ENCODE measurements around the gene LPAR1.
A peak's percentile ranks its signal among the peaks of the same experiment; 100 is the strongest.

LPAR1 gene, protein sequence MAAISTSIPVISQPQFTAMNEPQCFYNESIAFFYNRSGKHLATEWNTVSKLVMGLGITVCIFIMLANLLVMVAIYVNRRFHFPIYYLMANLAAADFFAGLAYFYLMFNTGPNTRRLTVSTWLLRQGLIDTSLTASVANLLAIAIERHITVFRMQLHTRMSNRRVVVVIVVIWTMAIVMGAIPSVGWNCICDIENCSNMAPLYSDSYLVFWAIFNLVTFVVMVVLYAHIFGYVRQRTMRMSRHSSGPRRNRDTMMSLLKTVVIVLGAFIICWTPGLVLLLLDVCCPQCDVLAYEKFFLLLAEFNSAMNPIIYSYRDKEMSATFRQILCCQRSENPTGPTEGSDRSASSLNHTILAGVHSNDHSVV

DNA sequence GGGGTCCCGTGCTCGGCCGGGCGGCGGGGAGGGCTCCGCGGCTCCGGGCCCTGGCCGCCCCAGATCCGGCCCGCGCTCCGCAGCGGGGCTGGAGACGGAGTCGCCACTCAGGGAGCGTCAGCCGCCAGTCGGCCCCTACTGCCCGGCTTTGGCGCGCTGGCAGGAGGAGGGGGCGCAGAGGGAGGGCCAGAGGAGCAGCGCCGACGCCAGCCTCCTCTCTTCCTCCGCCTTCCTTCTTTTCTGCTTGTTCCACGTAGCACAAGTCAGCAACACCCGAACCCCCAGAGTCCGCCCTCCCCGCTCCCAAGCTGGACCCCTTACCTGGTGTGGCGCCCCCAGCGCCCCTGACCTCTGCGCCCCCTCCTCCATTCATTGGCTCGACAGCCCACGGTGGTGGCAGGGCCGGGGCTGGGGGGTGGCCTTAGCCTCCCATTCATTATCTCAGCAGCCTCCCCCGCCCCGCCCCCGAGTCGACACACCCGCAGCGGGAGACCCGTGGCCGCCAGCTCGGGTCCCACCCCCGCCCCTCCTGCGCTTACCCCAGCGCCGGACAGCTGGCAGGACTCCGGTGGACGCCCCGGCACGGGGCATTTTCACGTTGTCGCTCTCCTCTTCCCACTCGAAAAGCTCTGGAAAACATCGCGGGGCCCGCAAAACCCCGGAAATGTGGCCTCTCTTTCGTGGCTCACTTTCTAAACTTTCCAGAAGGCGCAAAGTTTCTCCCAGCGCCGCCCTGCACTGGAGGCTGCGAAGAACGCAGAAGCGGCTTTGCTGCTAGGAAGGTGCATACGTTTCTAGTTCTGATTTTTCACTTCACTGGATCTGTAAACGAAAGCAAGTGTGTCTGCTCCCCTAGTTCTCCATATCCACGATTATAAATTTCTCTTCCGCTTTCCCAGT is at the start of gene LPAR1:
LPAR1 (minus strand) TSS at position 140 of the 900 bp plus-strand sequence. CDS start 66,353 bp downstream, outside the sequence.
- Histone ChIP-seq H3K4me3 (peak within 1 kb of the TSS; percentile 13), H3K36me3 (replicated peaks) (no peaks in the 10 kb centered on the region), H3K9me3 (no peaks in the 10 kb centered on the region), H3K4me1 (no peaks in the 10 kb centered on the region), H3K27me3 (ENCODE audit: low read depth) (peaks cover 36% of the 10 kb centered on the region)
- DNase-seq (ENCODE audit: low spot score in 2 of 2) = peak in 1 of 2 experiments; percentile 17
- in situ Hi-C loops (cut with MboI; ENCODE audit: low sequenced_read_pairs) = loop anchor here (25.0 kb wide), 1 partner anchor 249 kb away; no protein-coding TSS in a partner anchor

DNA sequence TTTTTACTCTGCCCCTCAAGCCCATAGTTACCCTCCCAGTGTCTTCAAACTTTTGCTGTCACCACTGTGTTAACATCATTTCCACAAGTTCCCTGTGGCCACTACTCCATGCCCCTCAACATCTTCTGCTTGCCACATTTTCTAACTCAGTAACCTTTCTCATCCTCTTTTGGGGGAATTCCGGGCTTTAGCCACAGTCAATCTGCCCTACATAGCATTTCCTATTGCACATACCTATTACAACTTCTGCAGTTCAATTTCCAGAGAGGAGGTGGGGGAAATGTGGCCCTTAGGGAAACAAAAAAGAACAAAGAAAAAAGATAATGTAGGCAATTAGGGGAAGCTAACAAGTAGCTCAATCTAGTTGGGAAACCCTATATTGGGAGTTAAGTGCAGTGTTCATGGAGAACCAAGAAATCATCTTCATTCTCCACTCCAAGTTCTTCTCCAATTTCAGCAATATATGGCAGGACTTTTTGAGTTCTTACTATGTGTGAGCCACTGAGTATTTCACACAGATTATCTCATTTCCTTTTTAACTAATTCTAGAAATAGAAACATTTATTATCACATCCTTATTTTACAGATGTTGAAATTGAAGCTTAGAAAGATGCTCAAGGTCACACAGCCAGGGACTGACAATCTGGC is 40.2 kb upstream of the LPAR1 start:
- Histone ChIP-seq H3K9me3 (no peaks in the 10 kb centered on the region), H3K4me1 (no peaks in the 10 kb centered on the region), H3K36me3 (replicated peaks) (no peaks in the 10 kb centered on the region), H3K27me3 (ENCODE audit: low read depth) (no peaks in the 10 kb centered on the region), H3K4me3 (no peak overlapping the region)
- in situ Hi-C loops (cut with MboI; ENCODE audit: low sequenced_read_pairs) = no loop called here
- no peak for DNase-seq (ENCODE audit: low spot score in 2 of 2)

DNA sequence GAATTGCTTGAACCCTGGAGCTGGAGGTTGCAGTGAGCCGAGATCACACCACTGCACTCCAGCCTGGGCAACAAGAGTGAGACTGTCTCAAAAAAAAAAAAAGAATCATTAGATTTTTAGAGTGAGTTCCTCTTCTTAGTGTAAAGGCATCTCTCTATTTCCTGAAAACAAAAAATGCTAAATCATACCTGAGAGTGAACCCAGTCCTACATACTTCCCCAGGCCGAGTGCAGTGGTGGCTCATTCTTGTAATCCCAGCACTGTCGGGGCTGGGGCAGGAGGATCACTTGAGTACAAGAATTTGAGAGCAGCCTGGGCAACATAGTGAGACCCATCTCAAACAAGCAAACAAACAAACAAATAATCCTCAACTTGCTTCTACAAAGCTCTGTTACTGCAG is 38.2 kb upstream of the LPAR1 start:
- H3K9me3 ChIP-seq = no peaks in the 10 kb centered on the region
- no peak overlapping the region for H3K4me3 ChIP-seq
- no peaks in the 10 kb centered on the region for H3K4me1 ChIP-seq
- H3K36me3 ChIP-seq (replicated peaks) = no peaks in the 10 kb centered on the region
- no peaks in the 10 kb centered on the region for H3K27me3 ChIP-seq (ENCODE audit: low read depth)
- in situ Hi-C loops (cut with MboI; ENCODE audit: low sequenced_read_pairs) = no loop called here
- DNase-seq (ENCODE audit: low spot score in 2 of 2) = no peak

DNA sequence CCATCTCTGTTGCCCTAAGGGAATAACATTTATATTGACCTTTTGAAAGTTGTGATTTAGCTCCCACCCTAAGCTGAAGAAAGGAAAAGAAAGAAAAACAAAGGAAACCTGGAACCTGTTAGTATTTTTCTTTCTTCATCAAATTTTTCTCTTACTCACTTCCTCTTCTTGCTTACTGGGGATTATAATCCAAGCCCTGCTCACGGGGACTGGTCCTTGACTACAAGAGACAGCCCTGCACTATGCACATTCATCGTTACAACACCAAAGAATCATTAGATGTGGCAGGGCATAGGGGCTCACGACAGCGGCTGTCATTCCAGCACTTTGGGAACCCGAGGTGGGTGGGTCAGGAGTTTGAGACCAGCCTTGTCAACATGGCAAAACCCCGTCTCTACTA is 37.8 kb upstream of the LPAR1 start:
- no peaks in the 10 kb centered on the region for H3K27me3 ChIP-seq (ENCODE audit: low read depth)
- in situ Hi-C loops (cut with MboI; ENCODE audit: low sequenced_read_pairs) = no loop called here
- DNase-seq (ENCODE audit: low spot score in 2 of 2) = no peak
- H3K4me3 ChIP-seq = no peak overlapping the region
- H3K36me3 ChIP-seq (replicated peaks) = no peaks in the 10 kb centered on the region
- H3K9me3 ChIP-seq = no peaks in the 10 kb centered on the region
- H3K4me1 ChIP-seq = no peaks in the 10 kb centered on the region

DNA sequence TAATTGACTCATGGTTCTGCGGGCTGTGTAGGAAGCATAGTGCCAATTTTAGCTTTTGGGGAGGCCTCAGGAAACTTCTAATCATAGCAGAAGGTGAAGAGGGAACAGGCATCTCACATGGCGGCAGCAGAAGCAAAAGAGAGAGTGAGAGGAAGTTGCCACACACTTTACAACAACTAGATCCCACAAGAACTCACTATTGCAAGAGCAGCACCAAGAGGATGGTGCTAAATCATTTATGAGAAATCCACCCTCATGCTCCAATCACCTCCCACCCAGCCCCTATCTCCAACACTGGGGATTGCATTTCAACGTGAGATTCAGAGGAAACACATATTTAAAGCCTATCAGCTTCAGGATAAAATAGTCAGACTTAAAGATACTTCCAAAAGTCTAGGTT is 36.1 kb upstream of the LPAR1 start:
- Histone ChIP-seq H3K9me3 (no peaks in the 10 kb centered on the region), H3K4me1 (no peaks in the 10 kb centered on the region), H3K36me3 (replicated peaks) (no peaks in the 10 kb centered on the region), H3K27me3 (ENCODE audit: low read depth) (no peaks in the 10 kb centered on the region), H3K4me3 (no peak overlapping the region)
- in situ Hi-C loops (cut with MboI; ENCODE audit: low sequenced_read_pairs) = no loop called here
- no peak for DNase-seq (ENCODE audit: low spot score in 2 of 2)

DNA sequence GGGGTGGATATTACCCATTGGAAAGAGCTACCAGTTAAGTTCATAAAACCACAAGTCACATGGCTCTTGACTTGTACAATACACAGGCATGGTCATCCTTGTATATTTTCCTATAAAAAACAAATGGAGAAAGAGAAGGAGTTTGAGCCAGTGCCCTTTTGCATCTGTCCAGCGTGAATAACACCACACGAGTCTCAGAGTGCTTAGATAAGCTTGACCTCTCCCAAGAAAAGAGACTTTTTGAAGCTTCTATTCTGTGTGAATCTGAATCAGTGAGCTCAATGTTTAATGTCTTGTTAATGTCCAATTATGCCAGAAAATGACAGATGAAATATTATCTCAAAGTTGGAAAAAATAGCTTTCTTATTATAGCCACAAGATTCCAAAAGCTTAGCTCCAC is 30.9 kb upstream of the LPAR1 start:
- in situ Hi-C loops (cut with MboI; ENCODE audit: low sequenced_read_pairs) = no loop called here
- no peaks in the 10 kb centered on the region for H3K36me3 ChIP-seq (replicated peaks)
- H3K4me3 ChIP-seq = no peak overlapping the region
- H3K4me1 ChIP-seq = no peaks in the 10 kb centered on the region
- H3K27me3 ChIP-seq (ENCODE audit: low read depth) = no peaks in the 10 kb centered on the region; the same call in 1 of the 2 replicates
- DNase-seq (ENCODE audit: low spot score in 2 of 2) = no peak
- H3K9me3 ChIP-seq = no peaks in the 10 kb centered on the region

DNA sequence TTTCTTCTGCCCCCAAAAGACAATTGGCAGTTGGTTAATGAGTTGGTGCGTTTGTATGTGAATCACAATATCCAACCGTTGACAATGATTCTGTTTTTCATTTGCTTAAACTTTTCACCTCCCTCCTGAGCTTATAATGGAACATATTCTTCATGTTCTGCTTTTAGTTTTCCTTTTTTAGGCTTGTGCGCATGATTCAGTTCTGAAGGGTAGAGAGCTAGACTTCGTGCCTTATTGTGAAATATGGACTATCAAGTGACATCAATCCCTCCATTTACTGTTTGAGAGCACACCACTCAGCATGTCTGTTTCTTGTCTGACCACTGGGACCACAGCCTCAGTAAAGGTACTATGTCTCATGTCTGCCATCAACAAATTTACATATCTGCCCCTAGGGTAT is 30.5 kb upstream of the LPAR1 start:
- in situ Hi-C loops (cut with MboI; ENCODE audit: low sequenced_read_pairs) = no loop called here
- Histone ChIP-seq H3K27me3 (ENCODE audit: low read depth) (no peaks in the 10 kb centered on the region; the same call in 1 of the 2 replicates), H3K36me3 (replicated peaks) (no peaks in the 10 kb centered on the region), H3K4me3 (no peak overlapping the region), H3K4me1 (no peaks in the 10 kb centered on the region), H3K9me3 (no peaks in the 10 kb centered on the region)
- DNase-seq (ENCODE audit: low spot score in 2 of 2) = no peak

DNA sequence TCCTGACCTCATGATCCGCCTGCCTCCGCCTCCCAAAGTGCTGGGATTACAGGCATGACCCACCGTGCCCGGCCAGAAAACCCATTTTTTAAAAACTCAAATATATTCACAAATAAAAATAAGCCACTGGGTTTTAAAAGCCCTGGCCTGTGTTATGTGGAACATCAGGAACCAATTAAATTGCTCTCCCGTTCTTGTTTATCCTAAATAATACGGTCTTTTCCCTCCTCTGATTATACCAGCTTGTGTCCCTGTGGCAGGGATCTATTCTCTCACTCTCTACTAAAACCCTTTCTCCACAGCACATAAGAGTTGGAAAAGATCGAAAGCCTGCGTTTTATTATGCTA is 30.1 kb upstream of the LPAR1 start:
- Histone ChIP-seq H3K9me3 (no peaks in the 10 kb centered on the region), H3K36me3 (replicated peaks) (no peaks in the 10 kb centered on the region)
- in situ Hi-C loops (cut with MboI; ENCODE audit: low sequenced_read_pairs) = no loop called here

DNA sequence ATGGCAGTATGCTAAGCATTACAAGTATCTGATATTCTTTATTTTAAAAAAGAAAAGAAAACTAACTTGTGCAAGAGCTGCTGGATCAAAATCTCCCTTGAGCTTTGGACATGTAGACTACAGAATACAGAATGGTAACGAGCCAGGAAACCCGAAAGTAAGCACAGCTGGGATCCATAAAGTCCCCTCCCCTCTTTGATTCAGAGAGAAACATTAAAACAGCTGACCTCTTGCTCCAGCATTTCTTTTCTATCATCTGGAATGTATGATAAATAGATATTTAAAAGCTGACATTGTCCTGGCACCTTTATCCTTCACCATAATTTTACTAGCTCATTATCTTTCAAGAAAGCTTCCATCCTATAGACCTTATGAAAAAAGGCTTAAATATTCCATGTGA is 28.2 kb upstream of the LPAR1 start:
- Histone ChIP-seq H3K36me3 (replicated peaks) (no peaks in the 10 kb centered on the region), H3K27me3 (ENCODE audit: low read depth) (no peaks in the 10 kb centered on the region; the same call in 1 of the 2 replicates), H3K9me3 (no peaks in the 10 kb centered on the region), H3K4me1 (no peaks in the 10 kb centered on the region), H3K4me3 (no peak overlapping the region)
- in situ Hi-C loops (cut with MboI; ENCODE audit: low sequenced_read_pairs) = no loop called here
- DNase-seq (ENCODE audit: low spot score in 2 of 2) = no peak

More for the DNA sequence above, 30.1 kb upstream of the LPAR1 start:
- Histone ChIP-seq H3K4me3 (no peak overlapping the region), H3K27me3 (ENCODE audit: low read depth) (no peaks in the 10 kb centered on the region; the same call in 1 of the 2 replicates), H3K4me1 (no peaks in the 10 kb centered on the region)
- no peak for DNase-seq (ENCODE audit: low spot score in 2 of 2)

DNA sequence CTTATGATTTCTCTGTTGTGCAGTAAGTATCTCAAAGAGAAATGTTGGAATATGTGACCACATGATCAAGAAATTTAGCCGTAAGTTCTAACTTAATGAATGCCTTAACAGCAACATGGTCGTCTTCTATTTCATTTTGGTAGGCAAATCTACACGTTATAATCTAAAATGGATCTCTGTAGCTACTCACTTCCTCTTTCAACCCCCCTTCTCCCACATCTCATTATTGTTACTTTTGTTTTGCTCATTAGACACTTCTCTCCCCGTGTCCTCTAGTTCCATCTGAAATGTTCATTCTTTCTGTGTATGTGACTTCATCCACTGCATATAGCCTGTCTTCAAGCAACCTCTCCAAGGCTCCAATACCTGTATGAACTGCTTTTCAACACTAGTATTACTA is 27.1 kb upstream of the LPAR1 start:
- Histone ChIP-seq H3K4me3 (no peak overlapping the region), H3K9me3 (no peaks in the 10 kb centered on the region), H3K36me3 (replicated peaks) (no peaks in the 10 kb centered on the region), H3K4me1 (no peaks in the 10 kb centered on the region), H3K27me3 (ENCODE audit: low read depth) (no peaks in the 10 kb centered on the region; the same call in 1 of the 2 replicates)
- in situ Hi-C loops (cut with MboI; ENCODE audit: low sequenced_read_pairs) = no loop called here
- DNase-seq (ENCODE audit: low spot score in 2 of 2) = no peak

DNA sequence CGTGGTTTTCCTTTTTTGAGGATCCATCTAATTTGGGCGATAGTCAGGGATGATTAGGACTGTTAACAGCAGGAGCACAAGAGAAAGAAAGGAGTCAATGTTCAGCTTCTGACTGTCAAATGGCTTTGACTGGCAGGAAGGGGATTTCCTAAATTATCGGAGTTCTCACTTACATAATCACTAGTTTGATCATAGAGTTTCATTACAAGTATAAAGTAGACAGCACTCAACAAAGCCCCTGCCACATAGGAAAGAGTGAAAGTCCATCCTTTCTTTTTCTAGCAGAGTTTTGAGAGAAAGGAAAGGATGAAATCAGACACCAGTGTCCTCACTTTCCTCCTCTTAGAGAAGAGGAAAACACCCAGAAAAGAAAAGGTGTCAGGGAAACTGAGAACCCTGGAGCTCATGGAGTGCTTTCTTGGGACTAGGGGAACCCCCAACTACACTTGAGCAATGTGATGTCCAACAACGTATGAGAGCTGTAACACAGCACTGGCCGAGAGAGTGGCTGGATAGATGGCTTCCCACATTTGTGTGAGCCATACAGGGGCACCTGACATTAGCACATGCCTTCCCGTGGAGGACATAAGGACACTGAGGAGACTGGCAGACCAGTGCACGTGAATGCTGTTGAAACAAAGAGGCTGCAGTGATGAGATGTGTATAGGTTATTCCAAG is 26.0 kb upstream of the LPAR1 start:
- Histone ChIP-seq H3K9me3 (no peaks in the 10 kb centered on the region), H3K4me3 (no peak overlapping the region), H3K4me1 (no peaks in the 10 kb centered on the region), H3K36me3 (replicated peaks) (no peaks in the 10 kb centered on the region), H3K27me3 (ENCODE audit: low read depth) (no peaks in the 10 kb centered on the region; the same call in 1 of the 2 replicates)
- no peak for DNase-seq (ENCODE audit: low spot score in 2 of 2)
- in situ Hi-C loops (cut with MboI; ENCODE audit: low sequenced_read_pairs) = no loop called here

DNA sequence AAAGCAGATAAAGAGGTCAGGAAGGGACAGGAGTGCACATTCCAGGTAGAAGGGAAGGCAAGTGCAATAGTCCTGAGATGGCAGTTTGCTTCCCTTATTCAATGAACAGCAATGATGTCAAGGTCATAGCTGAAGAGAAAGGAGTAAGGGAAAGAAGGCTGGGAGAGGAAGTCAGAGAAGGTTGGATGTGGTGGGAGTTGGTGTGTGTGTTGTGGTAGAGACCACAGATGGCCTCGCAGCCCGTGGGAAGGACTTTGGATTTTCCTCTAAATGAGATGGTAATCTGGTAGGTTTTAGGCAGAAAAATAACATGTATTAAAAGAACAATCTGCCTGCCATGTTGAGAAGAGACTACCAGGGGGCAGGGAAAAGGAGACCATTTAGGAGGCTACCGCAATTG is 25.1 kb upstream of the LPAR1 start:
- no peaks in the 10 kb centered on the region for H3K4me1 ChIP-seq
- no peak for DNase-seq (ENCODE audit: low spot score in 2 of 2)
- no peak overlapping the region for H3K4me3 ChIP-seq
- H3K36me3 ChIP-seq (replicated peaks) = no peaks in the 10 kb centered on the region
- in situ Hi-C loops (cut with MboI; ENCODE audit: low sequenced_read_pairs) = no loop called here
- H3K27me3 ChIP-seq (ENCODE audit: low read depth) = no peaks in the 10 kb centered on the region; the same call in none of the 2 replicates
- H3K9me3 ChIP-seq = no peaks in the 10 kb centered on the region

DNA sequence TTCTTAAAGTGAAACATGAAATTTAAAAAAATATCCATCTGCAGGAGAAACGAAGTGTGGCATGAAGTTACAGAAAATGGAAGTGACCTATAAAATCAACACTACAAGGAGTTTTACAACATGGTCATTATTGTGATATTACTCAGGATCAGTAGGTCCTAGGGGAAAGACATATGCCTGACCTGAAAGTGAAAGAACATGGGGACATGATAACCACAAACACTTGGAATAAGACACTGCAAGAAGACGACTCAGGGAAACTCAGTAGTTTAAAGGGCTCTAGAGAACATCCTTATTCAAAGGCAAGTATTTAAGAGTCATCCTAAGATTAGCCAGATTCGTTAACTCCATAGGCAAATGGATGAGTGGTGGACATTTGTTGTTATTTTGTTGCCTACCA is 19.9 kb upstream of the LPAR1 start:
- Histone ChIP-seq H3K36me3 (replicated peaks) (no peaks in the 10 kb centered on the region), H3K4me1 (no peaks in the 10 kb centered on the region), H3K27me3 (ENCODE audit: low read depth) (no peaks in the 10 kb centered on the region; the same call in 1 of the 2 replicates), H3K4me3 (no peak overlapping the region), H3K9me3 (no peaks in the 10 kb centered on the region)
- DNase-seq (ENCODE audit: low spot score in 2 of 2) = no peak
- in situ Hi-C loops (cut with MboI; ENCODE audit: low sequenced_read_pairs) = no loop called here

Data from HAP-1 (cell line).